ENCODE results near the gene TGM1. TPM values are rescaled to one million over a fixed set of nuclear protein-coding genes. Genes with fewer than 3 reads are reported as not detected.

The TGM1 gene
- total and polyA plus RNA-seq, 10 of the 15 experiments (the other 5 are each of a cell fraction or from before 2014, with no cell fraction given), result 0.05 to 5.9 (median 1.8) TPM

DNA sequence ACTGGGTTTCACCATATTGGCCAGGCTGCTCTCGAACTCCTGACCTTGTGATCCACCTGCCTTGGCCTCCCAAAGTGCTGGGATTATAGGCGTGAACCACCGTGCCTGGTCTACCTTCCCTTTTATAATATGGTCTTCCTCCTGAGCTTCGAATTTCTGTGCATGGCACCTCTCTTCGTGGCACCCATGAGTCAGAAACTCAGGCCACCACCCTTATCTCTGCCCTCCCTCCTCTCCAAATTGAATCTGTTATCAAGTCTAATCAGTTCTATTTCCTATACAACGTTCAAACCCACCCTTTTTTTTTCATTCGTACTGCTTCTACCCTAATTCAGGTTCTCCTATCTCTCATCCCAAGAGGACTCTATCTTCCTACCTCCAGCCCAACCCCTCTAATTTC is 15.6 kb downstream of the TGM1 start:
- 66% methylated on average over 7 of the region's 7 CpGs for WGBS (ENCODE audit: insufficient coverage, insufficient replicate concordance, low lambda C conversion rate, missing lambda C conversion rate)
- H3K79me2 ChIP-seq (ENCODE audit: control insufficient read depth, insufficient read depth, low read length), result no peaks in the 10 kb centered on the region
- TF ChIP-seq, protein P1, sequence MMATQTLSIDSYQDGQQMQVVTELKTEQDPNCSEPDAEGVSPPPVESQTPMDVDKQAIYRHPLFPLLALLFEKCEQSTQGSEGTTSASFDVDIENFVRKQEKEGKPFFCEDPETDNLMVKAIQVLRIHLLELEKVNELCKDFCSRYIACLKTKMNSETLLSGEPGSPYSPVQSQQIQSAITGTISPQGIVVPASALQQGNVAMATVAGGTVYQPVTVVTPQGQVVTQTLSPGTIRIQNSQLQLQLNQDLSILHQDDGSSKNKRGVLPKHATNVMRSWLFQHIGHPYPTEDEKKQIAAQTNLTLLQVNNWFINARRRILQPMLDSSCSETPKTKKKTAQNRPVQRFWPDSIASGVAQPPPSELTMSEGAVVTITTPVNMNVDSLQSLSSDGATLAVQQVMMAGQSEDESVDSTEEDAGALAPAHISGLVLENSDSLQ (IDR thresholded peaks at IDR 0.05), result no peak
- TF ChIP-seq NRF1 (conservative IDR thresholded peaks at IDR 0.05; ENCODE audit: low read depth, low read length) (no peak), ASH2L (IDR thresholded peaks at IDR 0.05; ENCODE audit: borderline replicate concordance, low read depth) (no peak), DPF2 (IDR thresholded peaks at IDR 0.05) (no peak), SP1 (IDR thresholded peaks at IDR 0.05; ENCODE audit: low read depth, low read length) (no peak), ZSCAN29 (IDR thresholded peaks at IDR 0.05) (no peak), JUNB (IDR thresholded peaks at IDR 0.05) (peak; percentile 42; the same call in 1 of the 2 replicates)
- TF ChIP-seq, protein P2, sequence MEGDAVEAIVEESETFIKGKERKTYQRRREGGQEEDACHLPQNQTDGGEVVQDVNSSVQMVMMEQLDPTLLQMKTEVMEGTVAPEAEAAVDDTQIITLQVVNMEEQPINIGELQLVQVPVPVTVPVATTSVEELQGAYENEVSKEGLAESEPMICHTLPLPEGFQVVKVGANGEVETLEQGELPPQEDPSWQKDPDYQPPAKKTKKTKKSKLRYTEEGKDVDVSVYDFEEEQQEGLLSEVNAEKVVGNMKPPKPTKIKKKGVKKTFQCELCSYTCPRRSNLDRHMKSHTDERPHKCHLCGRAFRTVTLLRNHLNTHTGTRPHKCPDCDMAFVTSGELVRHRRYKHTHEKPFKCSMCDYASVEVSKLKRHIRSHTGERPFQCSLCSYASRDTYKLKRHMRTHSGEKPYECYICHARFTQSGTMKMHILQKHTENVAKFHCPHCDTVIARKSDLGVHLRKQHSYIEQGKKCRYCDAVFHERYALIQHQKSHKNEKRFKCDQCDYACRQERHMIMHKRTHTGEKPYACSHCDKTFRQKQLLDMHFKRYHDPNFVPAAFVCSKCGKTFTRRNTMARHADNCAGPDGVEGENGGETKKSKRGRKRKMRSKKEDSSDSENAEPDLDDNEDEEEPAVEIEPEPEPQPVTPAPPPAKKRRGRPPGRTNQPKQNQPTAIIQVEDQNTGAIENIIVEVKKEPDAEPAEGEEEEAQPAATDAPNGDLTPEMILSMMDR (IDR thresholded peaks at IDR 0.05 in 2 of 3, conservative IDR thresholded peaks at IDR 0.05 in 1 of 3; ENCODE audit: control insufficient read depth in 2 of 3, extremely low read depth in 1 of 3, insufficient read depth in 1 of 3, low read depth in 3 of 3, low read length in 3 of 3), result no peak
- peak overlapping the region; percentile 58 for H3K27ac ChIP-seq (ENCODE audit: control insufficient read depth, insufficient read depth)
- ChIA-PET CTCF (interaction anchor here (0.7 to 12.3 kb wide), 17 partner anchors 15 to 234 kb away, joined by 3 to 368 read pairs (median 8); partner anchors contain the start of genes CIDEB, DHRS1, LTB4R and MDP1), SMC1A (ENCODE audit: uncharacterized antibody, unreplicated experiment) (interaction anchor here (1.2 to 11.0 kb wide), 11 partner anchors 16 to 189 kb away, joined by 3 to 201 read pairs (median 10); partner anchors contain the start of genes CIDEB, DHRS1, IRF9 and NOP9), POLR2A (interaction anchor here (0.6 to 9.2 kb wide), 16 partner anchors 12 to 133 kb away, joined by 3 to 171 read pairs (median 4); partner anchors contain the start of genes CIDEB, DCAF11, DHRS1 and IRF9), RAD21 (ENCODE audit: unreplicated experiment) (interaction anchor here (0.7 to 7.2 kb wide), 12 partner anchors 12 to 1634 kb away, joined by 3 to 231 read pairs (median 8); partner anchors contain the start of genes CIDEB, DCAF11, DHRS1 and MDP1)
- BruUV-seq (replicated peaks), result no TSS peak
- intact Hi-C loops (cut with micrococcal nuclease; ENCODE audit: unreplicated experiment) (loop anchor here (1.0 kb wide), 1 partner anchor 24 kb away; the partner anchor contains the start of gene RABGGTA), in situ Hi-C loops (cut with MboI) (no loop called here)
- H3K4me3 ChIP-seq, result no peak overlapping the region
- H3K36me3 ChIP-seq (ENCODE audit: control insufficient read depth in 2 of 2, insufficient read depth in 2 of 2, low read length in 1 of 2), result no peaks in the 10 kb centered on the region; a peak in 1 of 4 replicates
- no peak for ATAC-seq
- H3K4me1 ChIP-seq (ENCODE audit: control insufficient read depth, insufficient read depth, low read length), result peaks cover 44% of the 10 kb centered on the region
- H3K9ac ChIP-seq (ENCODE audit: control insufficient read depth, insufficient read depth, low read length), result peak overlapping the region; percentile 16; the same call in 1 of the 2 replicates
- FAIRE-seq, result no peak
- H2AFZ ChIP-seq (ENCODE audit: control insufficient read depth, low read depth, low read length), result no peak overlapping the region
- H3K4me2 ChIP-seq (ENCODE audit: control insufficient read depth, insufficient read depth), result no peak overlapping the region
- DNase-seq (ENCODE audit: low read depth, low spot score), result no peak
- H4K20me1 ChIP-seq (ENCODE audit: control insufficient read depth, insufficient read depth), result no peaks in the 10 kb centered on the region
- no peaks in the 10 kb centered on the region for H3K27me3 ChIP-seq (replicated peaks in 1 of 2; ENCODE audit: control insufficient read depth in 2 of 2, insufficient read depth in 2 of 2, low read length in 1 of 2)
- H3K9me3 ChIP-seq (replicated peaks; ENCODE audit: control insufficient read depth, insufficient read depth, low read length), result no peaks in the 10 kb centered on the region
